MM.1S (cell line): ENCODE data around the gene ZDBF2.

Experiments
- DNase-seq: peaks from one replicate; pipeline ENCODE4 v3.0.0-alpha.2; 2015
- H2AFZ ChIP-seq: fragments of 300-600 bp; sonication (generic); 2 replicates; pipeline ENCODE4 v1.6.0; 2016; ENCODE audit warnings: antibody characterized with exemption, low read length
- H3F3A ChIP-seq: fragments of 300-600 bp; sonication (generic); 2 replicates; pipeline ENCODE4 v1.6.1; 2016; ENCODE audit warnings: mild to moderate bottlenecking, antibody characterized with exemption, low read length, moderate library complexity, mixed read lengths; ENCODE audit not compliant: insufficient read depth
- H3K27ac ChIP-seq: fragments of 300-600 bp; sonication (generic); 2 replicates; pipeline ENCODE4 v1.5.1; 2016; ENCODE audit warnings: mild to moderate bottlenecking, low read length
- H3K27me3 ChIP-seq: fragments of 300-600 bp; sonication (generic); replicated peaks from 2 replicates; pipeline ENCODE4 v1.6.0; 2016; ENCODE audit warnings: low read length; ENCODE audit not compliant: insufficient read depth
- H3K36me3 ChIP-seq: fragments of 300-600 bp; sonication (generic); replicated peaks from 2 replicates; pipeline ENCODE4 v1.6.1; 2016; ENCODE audit warnings: mild to moderate bottlenecking, low read length, mixed read lengths; ENCODE audit not compliant: insufficient read depth
- H3K4me1 ChIP-seq: fragments of 300-600 bp; sonication (generic); 2 replicates; pipeline ENCODE4 v1.6.1; 2016; ENCODE audit warnings: low read length, mixed read lengths
- H3K4me2 ChIP-seq: fragments of 300-600 bp; sonication (generic); 2 replicates; pipeline ENCODE4 v1.6.0; 2016; ENCODE audit warnings: low read depth, low read length
- H3K4me3 ChIP-seq: fragments of 300-600 bp; sonication (generic); 2 replicates; pipeline ENCODE4 v1.5.1; 2016; ENCODE audit warnings: low read length, mixed read lengths
- H3K79me2 ChIP-seq: fragments of 300-600 bp; sonication (generic); 2 replicates; pipeline ENCODE4 v1.6.1; 2016; ENCODE audit warnings: mixed run types, low read length, mixed read lengths
- H3K9ac ChIP-seq: fragments of 300-600 bp; sonication (generic); 2 replicates; pipeline ENCODE4 v1.6.1; 2016; ENCODE audit warnings: low read length, mixed read lengths
- H3K9me2 ChIP-seq: fragments of 300-600 bp; sonication (generic); replicated peaks from 2 replicates; pipeline ENCODE4 v1.6.1; 2016; ENCODE audit warnings: mild to moderate bottlenecking, low read length, mixed read lengths; ENCODE audit not compliant: insufficient read depth
- H3K9me3 ChIP-seq: fragments of 300-600 bp; sonication (generic); replicated peaks from 2 replicates; pipeline ENCODE4 v1.6.1; 2016; ENCODE audit warnings: mild to moderate bottlenecking, low read length, mixed read lengths; ENCODE audit not compliant: insufficient read depth
- H4K20me1 ChIP-seq: fragments of 300-600 bp; sonication (generic); 2 replicates; pipeline ENCODE4 v1.6.1; 2016; ENCODE audit warnings: mild to moderate bottlenecking, low read length, moderate library complexity, mixed read lengths; ENCODE audit not compliant: insufficient read depth
- EZH2 ChIP-seq: fragments of 300-600 bp; sonication (generic); optimal IDR thresholded peaks from 2 replicates; pipeline ENCODE3; 2017; ENCODE audit warnings: low read depth, mild to moderate bottlenecking, antibody characterized with exemption, low read length, mixed read lengths
- EZH2phosphoT487 ChIP-seq: fragments of 300-600 bp; sonication (generic); IDR thresholded peaks from 2 replicates; pipeline ENCODE4 v1.6.1; 2018; ENCODE audit warnings: antibody characterized with exemption, low read length
- TF ChIP-seq, protein P1 (sequence below): fragments of 300-600 bp; sonication (generic); IDR thresholded peaks from 2 replicates; pipeline ENCODE4 v1.5.1; 2016; ENCODE audit warnings: antibody characterized with exemption, low read length, mixed read lengths

ZDBF2 gene

DNA sequence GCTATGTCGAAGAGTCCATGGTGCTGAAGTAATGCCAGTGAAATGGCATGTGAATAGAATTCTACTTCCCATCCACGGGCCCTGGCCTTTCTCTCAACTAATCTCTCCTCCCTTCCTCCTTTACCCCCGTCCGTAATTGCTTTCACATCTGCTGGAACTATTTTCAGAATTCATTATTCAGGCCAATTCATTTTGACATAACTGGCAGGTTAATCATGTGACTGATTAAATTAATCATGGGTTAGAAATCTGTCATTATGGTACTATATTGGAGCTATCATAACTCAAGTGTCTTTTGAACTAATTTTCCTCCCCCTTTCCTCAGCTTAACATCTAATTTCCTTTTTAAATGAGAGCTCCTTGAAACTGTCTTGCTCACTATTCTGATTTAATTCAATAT is 66.9 kb downstream of the ZDBF2 start:
- no peak overlapping the region for H3K4me2 ChIP-seq
- no peaks in the 10 kb centered on the region for H3F3A ChIP-seq
- H3K27ac ChIP-seq: no peak overlapping the region
- no peak for TF ChIP-seq EZH2
- TF ChIP-seq, protein P1, sequence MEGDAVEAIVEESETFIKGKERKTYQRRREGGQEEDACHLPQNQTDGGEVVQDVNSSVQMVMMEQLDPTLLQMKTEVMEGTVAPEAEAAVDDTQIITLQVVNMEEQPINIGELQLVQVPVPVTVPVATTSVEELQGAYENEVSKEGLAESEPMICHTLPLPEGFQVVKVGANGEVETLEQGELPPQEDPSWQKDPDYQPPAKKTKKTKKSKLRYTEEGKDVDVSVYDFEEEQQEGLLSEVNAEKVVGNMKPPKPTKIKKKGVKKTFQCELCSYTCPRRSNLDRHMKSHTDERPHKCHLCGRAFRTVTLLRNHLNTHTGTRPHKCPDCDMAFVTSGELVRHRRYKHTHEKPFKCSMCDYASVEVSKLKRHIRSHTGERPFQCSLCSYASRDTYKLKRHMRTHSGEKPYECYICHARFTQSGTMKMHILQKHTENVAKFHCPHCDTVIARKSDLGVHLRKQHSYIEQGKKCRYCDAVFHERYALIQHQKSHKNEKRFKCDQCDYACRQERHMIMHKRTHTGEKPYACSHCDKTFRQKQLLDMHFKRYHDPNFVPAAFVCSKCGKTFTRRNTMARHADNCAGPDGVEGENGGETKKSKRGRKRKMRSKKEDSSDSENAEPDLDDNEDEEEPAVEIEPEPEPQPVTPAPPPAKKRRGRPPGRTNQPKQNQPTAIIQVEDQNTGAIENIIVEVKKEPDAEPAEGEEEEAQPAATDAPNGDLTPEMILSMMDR: no peak
- no peak for TF ChIP-seq EZH2phosphoT487
- H4K20me1 ChIP-seq: no peaks in the 10 kb centered on the region
- H3K9me2 ChIP-seq: no peaks in the 10 kb centered on the region
- no peak overlapping the region for H2AFZ ChIP-seq
- H3K9ac ChIP-seq: no peak overlapping the region
- H3K4me3 ChIP-seq: no peak overlapping the region
- no peak for DNase-seq
- no peaks in the 10 kb centered on the region for H3K79me2 ChIP-seq
- no peaks in the 10 kb centered on the region for H3K36me3 ChIP-seq
- H3K27me3 ChIP-seq: no peaks in the 10 kb centered on the region
- H3K9me3 ChIP-seq: no peaks in the 10 kb centered on the region
- no peaks in the 10 kb centered on the region for H3K4me1 ChIP-seq

DNA sequence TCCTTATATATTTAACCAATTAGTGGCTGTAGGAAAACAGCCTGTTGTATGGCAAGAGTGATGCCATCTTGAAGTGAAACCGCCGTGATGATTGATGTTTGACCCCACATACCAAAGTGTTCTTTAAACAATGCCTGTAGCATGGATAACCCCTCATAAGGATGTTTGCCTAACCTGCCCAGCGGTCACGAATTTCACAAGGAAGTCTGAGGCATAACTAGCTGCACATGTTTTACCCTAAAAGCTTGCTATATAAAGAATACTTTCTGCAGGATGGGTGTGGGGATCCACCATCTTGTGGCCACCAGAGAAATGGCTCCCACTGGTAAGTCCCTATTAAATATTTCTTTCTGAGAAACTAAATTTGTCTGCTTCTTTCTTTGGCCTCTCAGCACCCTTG is 68.7 kb downstream of the ZDBF2 start:
- no peak overlapping the region for H3K4me2 ChIP-seq

DNA sequence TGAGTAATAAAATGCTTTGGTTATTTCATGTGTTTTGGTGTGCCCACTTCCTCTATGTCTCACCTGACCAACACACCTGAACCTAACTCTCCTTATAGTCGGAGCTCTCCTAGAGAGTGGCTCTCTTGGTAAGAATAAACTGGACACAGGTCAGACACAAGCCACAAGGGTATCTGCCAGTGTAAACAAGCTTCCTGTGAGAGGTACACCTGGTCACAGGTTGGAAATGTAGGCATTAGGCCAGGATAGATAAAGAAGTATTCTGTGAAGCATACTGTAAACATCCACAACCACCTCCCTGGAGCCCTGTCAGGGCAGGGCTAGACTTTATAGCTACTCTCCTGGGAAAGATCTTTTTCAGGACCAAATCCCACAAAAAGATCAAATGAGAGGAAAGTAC is 69.4 kb downstream of the ZDBF2 start:
- Histone ChIP-seq H3K9ac (no peak overlapping the region), H3K36me3 (no peaks in the 10 kb centered on the region), H3K79me2 (no peaks in the 10 kb centered on the region), H2AFZ (no peak overlapping the region), H4K20me1 (no peaks in the 10 kb centered on the region), H3K27me3 (no peaks in the 10 kb centered on the region), H3K27ac (no peak overlapping the region), H3K9me2 (no peaks in the 10 kb centered on the region), H3K4me1 (no peaks in the 10 kb centered on the region), H3K4me3 (no peak overlapping the region), H3K4me2 (no peak overlapping the region), H3K9me3 (no peaks in the 10 kb centered on the region), H3F3A (no peaks in the 10 kb centered on the region)
- TF ChIP-seq, protein P1: no peak
- TF ChIP-seq EZH2 (no peak), EZH2phosphoT487 (no peak)
- DNase-seq: no peak

More for the DNA sequence above, 68.7 kb downstream of the ZDBF2 start:
- Histone ChIP-seq H4K20me1 (no peaks in the 10 kb centered on the region), H3K9me2 (no peaks in the 10 kb centered on the region), H3K79me2 (no peaks in the 10 kb centered on the region), H3K27ac (no peak overlapping the region), H3F3A (no peaks in the 10 kb centered on the region), H3K4me3 (no peak overlapping the region), H3K9me3 (no peaks in the 10 kb centered on the region), H3K27me3 (no peaks in the 10 kb centered on the region), H3K4me1 (no peaks in the 10 kb centered on the region), H2AFZ (no peak overlapping the region), H3K9ac (no peak overlapping the region), H3K36me3 (no peaks in the 10 kb centered on the region)
- no peak for DNase-seq
- TF ChIP-seq, protein P1: no peak
- no peak for TF ChIP-seq EZH2
- TF ChIP-seq EZH2phosphoT487: no peak

DNA sequence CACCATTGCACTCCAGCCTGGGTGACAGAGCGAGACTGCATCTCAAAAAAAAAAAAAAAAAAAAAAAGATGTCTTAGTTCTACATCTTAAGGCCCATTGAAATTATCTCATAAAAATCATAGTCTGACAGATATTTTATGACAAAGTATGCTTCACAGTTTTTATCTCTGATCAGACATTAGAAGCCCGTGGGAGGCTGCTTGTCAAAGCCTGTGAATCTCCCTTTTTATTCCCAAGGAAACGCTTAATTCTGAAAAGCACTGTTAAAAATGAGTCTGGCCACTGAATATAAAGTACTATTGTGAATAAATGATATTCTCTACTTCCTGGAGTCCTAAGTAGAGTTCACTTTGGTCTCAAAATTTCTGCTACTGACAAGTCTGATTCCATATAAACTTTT is 71.1 kb downstream of the ZDBF2 start:
- H3K27ac ChIP-seq: no peak overlapping the region
- no peaks in the 10 kb centered on the region for H3K27me3 ChIP-seq
- H3K79me2 ChIP-seq: no peaks in the 10 kb centered on the region
- H3F3A ChIP-seq: no peaks in the 10 kb centered on the region
- no peak overlapping the region for H3K4me3 ChIP-seq
- DNase-seq: no peak
- H2AFZ ChIP-seq: no peak overlapping the region
- H3K36me3 ChIP-seq: no peaks in the 10 kb centered on the region
- H3K9me3 ChIP-seq: no peaks in the 10 kb centered on the region
- no peaks in the 10 kb centered on the region for H4K20me1 ChIP-seq
- TF ChIP-seq EZH2phosphoT487 (no peak), EZH2 (no peak)
- TF ChIP-seq, protein P1: no peak
- no peak overlapping the region for H3K4me2 ChIP-seq
- H3K9me2 ChIP-seq: no peaks in the 10 kb centered on the region
- H3K4me1 ChIP-seq: no peaks in the 10 kb centered on the region
- H3K9ac ChIP-seq: no peak overlapping the region
